ENCODE measurements around the gene KCNQ5. TPM values are rescaled to one million over a fixed set of nuclear protein-coding genes. Genes with fewer than 3 reads are reported as not detected.

KCNQ5 gene
- total RNA-seq, 2 donors from 2014 or later: 0.67 TPM; not detected in 1

- no peak for TF ChIP-seq CTCF (IDR thresholded peaks at IDR 0.05)
- Histone ChIP-seq H3K27me3 (no peaks in the 10 kb centered on the region), H3K36me3 (no peaks in the 10 kb centered on the region), H3K4me3 (no peak overlapping the region), H3K4me1 (no peaks in the 10 kb centered on the region), H3K27ac (no peak overlapping the region), H3K9me3 (no peaks in the 10 kb centered on the region)
- no peak for DNase-seq (ENCODE audit: low spot score)
Observed at GRCh38 chr6:72720464-72720863, 98.6 kb downstream of the KCNQ5 start.

GRCh38 chr6:72721346-72721745 lies 99.5 kb downstream of the KCNQ5 start:
- H3K27ac ChIP-seq: no peak overlapping the region
- H3K4me1 ChIP-seq: no peaks in the 10 kb centered on the region
- TF ChIP-seq CTCF (IDR thresholded peaks at IDR 0.05): no peak
- no peaks in the 10 kb centered on the region for H3K27me3 ChIP-seq
- H3K36me3 ChIP-seq: no peaks in the 10 kb centered on the region
- H3K9me3 ChIP-seq: no peaks in the 10 kb centered on the region
- no peak overlapping the region for H3K4me3 ChIP-seq
- no peak for DNase-seq (ENCODE audit: low spot score)

- no peaks in the 10 kb centered on the region for H3K4me1 ChIP-seq
- H3K27me3 ChIP-seq: no peaks in the 10 kb centered on the region
- H3K4me3 ChIP-seq: no peak overlapping the region
- no peak overlapping the region for H3K27ac ChIP-seq
- TF ChIP-seq CTCF (IDR thresholded peaks at IDR 0.05): no peak
- DNase-seq (ENCODE audit: low spot score): no peak
- no peaks in the 10 kb centered on the region for H3K36me3 ChIP-seq
- no peaks in the 10 kb centered on the region for H3K9me3 ChIP-seq
Observed at GRCh38 chr6:72724545-72724944, 102.7 kb downstream of the KCNQ5 start.

GRCh38 chr6:72728706-72729343 lies 107.0 kb downstream of the KCNQ5 start:
- H3K9me3 ChIP-seq: no peaks in the 10 kb centered on the region
- no peak overlapping the region for H3K27ac ChIP-seq
- no peak for TF ChIP-seq CTCF (IDR thresholded peaks at IDR 0.05)
- no peaks in the 10 kb centered on the region for H3K4me1 ChIP-seq
- no peak for DNase-seq (ENCODE audit: low spot score)
- H3K4me3 ChIP-seq: no peak overlapping the region
- no peaks in the 10 kb centered on the region for H3K27me3 ChIP-seq
- H3K36me3 ChIP-seq: no peaks in the 10 kb centered on the region

GRCh38 chr6:72733045-72733444 lies 111.2 kb downstream of the KCNQ5 start:
- no peak for TF ChIP-seq CTCF (IDR thresholded peaks at IDR 0.05)
- Histone ChIP-seq H3K4me3 (no peak overlapping the region), H3K36me3 (no peaks in the 10 kb centered on the region), H3K27me3 (no peaks in the 10 kb centered on the region), H3K9me3 (no peaks in the 10 kb centered on the region), H3K27ac (no peak overlapping the region), H3K4me1 (no peaks in the 10 kb centered on the region)
- DNase-seq (ENCODE audit: low spot score): no peak

- TF ChIP-seq CTCF (IDR thresholded peaks at IDR 0.05): no peak
- no peak overlapping the region for H3K4me3 ChIP-seq
- no peaks in the 10 kb centered on the region for H3K27me3 ChIP-seq
- no peaks in the 10 kb centered on the region for H3K9me3 ChIP-seq
- no peak overlapping the region for H3K27ac ChIP-seq
- no peak for DNase-seq (ENCODE audit: low spot score)
- no peaks in the 10 kb centered on the region for H3K4me1 ChIP-seq
- H3K36me3 ChIP-seq: no peaks in the 10 kb centered on the region
Observed at GRCh38 chr6:72738091-72738490, 116.2 kb downstream of the KCNQ5 start.
